ENCODE results near the gene ANK2. TPM values are rescaled to one million over a fixed set of nuclear protein-coding genes. Genes with fewer than 3 reads are reported as not detected.

Gene ANK2
- total and polyA plus RNA-seq, 2 donors, result 9.0 to 149 TPM

GRCh38 chr4:113083346-113083745 lies 33.9 kb downstream of the ANK2 start:
- no peaks in the 10 kb centered on the region for H3K36me3 ChIP-seq (ENCODE audit: insufficient read depth)
- H3K4me3 ChIP-seq (ENCODE audit: low read depth, low read length), result no peak overlapping the region
- no peak for DNase-seq (ENCODE audit: extremely low spot score)
- H3K4me1 ChIP-seq (ENCODE audit: insufficient read depth), result no peaks in the 10 kb centered on the region
- no peak overlapping the region for H3K27ac ChIP-seq (ENCODE audit: low read depth)
- 73% methylated on average over 1 of the region's 1 CpG for WGBS

- Histone ChIP-seq H3K4me3 (ENCODE audit: low read depth, low read length) (no peak overlapping the region), H3K36me3 (ENCODE audit: insufficient read depth) (no peaks in the 10 kb centered on the region), H3K4me1 (ENCODE audit: insufficient read depth) (no peaks in the 10 kb centered on the region), H3K27ac (ENCODE audit: low read depth) (no peak overlapping the region)
- WGBS, result 64% methylated on average over 2 of the region's 2 CpGs
- no peak for DNase-seq (ENCODE audit: extremely low spot score)
Observed at GRCh38 chr4:113086172-113086695, 36.8 kb downstream of the ANK2 start.

DNA sequence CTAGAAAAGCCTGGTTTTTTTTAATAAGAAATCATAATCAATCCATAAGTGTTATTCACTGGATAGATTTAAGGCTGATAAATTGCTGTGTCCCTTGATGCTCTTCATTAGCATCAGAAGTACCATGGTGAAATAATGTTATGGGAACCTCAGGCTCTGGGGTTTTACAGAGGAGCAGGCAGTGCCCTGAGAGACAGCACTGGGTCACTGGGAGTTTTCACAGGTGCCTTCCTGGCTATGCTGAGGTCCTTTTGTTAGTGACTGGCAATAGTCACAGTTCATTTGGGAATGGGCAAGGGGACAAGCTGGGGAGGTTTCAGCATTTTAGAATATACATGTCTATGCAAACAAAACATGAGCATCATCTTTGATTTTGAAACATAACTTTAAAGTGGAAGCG lies 38.6 kb downstream of the ANK2 start:
- Histone ChIP-seq H3K36me3 (ENCODE audit: insufficient read depth) (no peaks in the 10 kb centered on the region), H3K4me1 (ENCODE audit: insufficient read depth) (no peaks in the 10 kb centered on the region), H3K4me3 (ENCODE audit: low read depth, low read length) (no peak overlapping the region), H3K27ac (ENCODE audit: low read depth) (no peak overlapping the region)
- WGBS, result 94% methylated on average over 1 of the region's 1 CpG
- DNase-seq (ENCODE audit: extremely low spot score), result no peak

DNA sequence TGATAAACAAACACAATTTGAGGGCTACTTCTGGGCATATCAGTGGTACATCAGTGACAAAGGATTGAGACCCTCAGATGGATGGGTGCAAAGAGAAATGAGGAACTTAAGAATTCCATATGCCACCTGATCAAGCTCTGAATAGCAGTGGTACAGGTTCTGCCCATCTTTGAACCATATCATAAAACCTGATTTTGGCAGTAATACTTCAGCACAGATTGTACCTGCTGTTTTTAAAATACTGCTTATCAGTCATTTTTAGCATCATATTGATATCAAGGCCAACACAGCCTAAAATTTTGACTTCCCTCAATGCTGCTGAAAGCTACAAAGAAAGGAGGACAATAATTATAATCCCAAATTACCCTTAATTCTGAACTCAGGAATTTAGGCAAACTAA lies 41.5 kb downstream of the ANK2 start:
- no peaks in the 10 kb centered on the region for H3K4me1 ChIP-seq (ENCODE audit: insufficient read depth)
- no peak overlapping the region for H3K4me3 ChIP-seq (ENCODE audit: low read depth, low read length)
- DNase-seq (ENCODE audit: extremely low spot score), result no peak
- H3K27ac ChIP-seq (ENCODE audit: low read depth), result no peak overlapping the region
- H3K36me3 ChIP-seq (ENCODE audit: insufficient read depth), result no peaks in the 10 kb centered on the region

- Histone ChIP-seq H3K4me1 (ENCODE audit: insufficient read depth) (no peaks in the 10 kb centered on the region), H3K4me3 (ENCODE audit: low read depth, low read length) (no peak overlapping the region), H3K27ac (ENCODE audit: low read depth) (no peak overlapping the region), H3K36me3 (ENCODE audit: insufficient read depth) (no peaks in the 10 kb centered on the region)
- no peak for DNase-seq (ENCODE audit: extremely low spot score)
- whole genome bisulfite sequencing, result 39% methylated on average over 5 of the region's 5 CpGs
Observed at GRCh38 chr4:113094331-113094730, 44.9 kb downstream of the ANK2 start.

- no peaks in the 10 kb centered on the region for H3K4me1 ChIP-seq (ENCODE audit: insufficient read depth)
- DNase-seq (ENCODE audit: extremely low spot score), result no peak
- no peaks in the 10 kb centered on the region for H3K36me3 ChIP-seq (ENCODE audit: insufficient read depth)
- H3K27ac ChIP-seq (ENCODE audit: low read depth), result no peak overlapping the region
- no peak overlapping the region for H3K4me3 ChIP-seq (ENCODE audit: low read depth, low read length)
Observed at GRCh38 chr4:113094802-113095201, 45.3 kb downstream of the ANK2 start.

GRCh38 chr4:113101669-113102068 lies 52.2 kb downstream of the ANK2 start:
- Histone ChIP-seq H3K4me3 (ENCODE audit: low read depth, low read length) (no peak overlapping the region), H3K4me1 (ENCODE audit: insufficient read depth) (no peaks in the 10 kb centered on the region), H3K36me3 (ENCODE audit: insufficient read depth) (no peaks in the 10 kb centered on the region), H3K27ac (ENCODE audit: low read depth) (no peak overlapping the region)
- no peak for DNase-seq (ENCODE audit: extremely low spot score)
- WGBS, result 96% methylated on average over 1 of the region's 1 CpG

GRCh38 chr4:113103556-113103955 lies 54.1 kb downstream of the ANK2 start:
- no peak overlapping the region for H3K4me3 ChIP-seq (ENCODE audit: low read depth, low read length)
- 67% methylated on average over 1 of the region's 1 CpG for WGBS
- no peak overlapping the region for H3K27ac ChIP-seq (ENCODE audit: low read depth)
- H3K4me1 ChIP-seq (ENCODE audit: insufficient read depth), result no peaks in the 10 kb centered on the region
- no peaks in the 10 kb centered on the region for H3K36me3 ChIP-seq (ENCODE audit: insufficient read depth)
- DNase-seq (ENCODE audit: extremely low spot score), result no peak

- DNase-seq (ENCODE audit: extremely low spot score), result no peak
- Histone ChIP-seq H3K36me3 (ENCODE audit: insufficient read depth) (no peaks in the 10 kb centered on the region), H3K4me3 (ENCODE audit: low read depth, low read length) (no peak overlapping the region), H3K4me1 (ENCODE audit: insufficient read depth) (no peaks in the 10 kb centered on the region), H3K27ac (ENCODE audit: low read depth) (no peak overlapping the region)
Observed at GRCh38 chr4:113106108-113106507, 56.7 kb downstream of the ANK2 start.

GRCh38 chr4:113109106-113109718 lies 59.8 kb downstream of the ANK2 start:
- no peaks in the 10 kb centered on the region for H3K4me1 ChIP-seq (ENCODE audit: insufficient read depth)
- no peak overlapping the region for H3K4me3 ChIP-seq (ENCODE audit: low read depth, low read length)
- no peaks in the 10 kb centered on the region for H3K36me3 ChIP-seq (ENCODE audit: insufficient read depth)
- no peak for DNase-seq (ENCODE audit: extremely low spot score)
- 59% methylated on average over 4 of the region's 4 CpGs for WGBS
- no peak overlapping the region for H3K27ac ChIP-seq (ENCODE audit: low read depth)

DNA sequence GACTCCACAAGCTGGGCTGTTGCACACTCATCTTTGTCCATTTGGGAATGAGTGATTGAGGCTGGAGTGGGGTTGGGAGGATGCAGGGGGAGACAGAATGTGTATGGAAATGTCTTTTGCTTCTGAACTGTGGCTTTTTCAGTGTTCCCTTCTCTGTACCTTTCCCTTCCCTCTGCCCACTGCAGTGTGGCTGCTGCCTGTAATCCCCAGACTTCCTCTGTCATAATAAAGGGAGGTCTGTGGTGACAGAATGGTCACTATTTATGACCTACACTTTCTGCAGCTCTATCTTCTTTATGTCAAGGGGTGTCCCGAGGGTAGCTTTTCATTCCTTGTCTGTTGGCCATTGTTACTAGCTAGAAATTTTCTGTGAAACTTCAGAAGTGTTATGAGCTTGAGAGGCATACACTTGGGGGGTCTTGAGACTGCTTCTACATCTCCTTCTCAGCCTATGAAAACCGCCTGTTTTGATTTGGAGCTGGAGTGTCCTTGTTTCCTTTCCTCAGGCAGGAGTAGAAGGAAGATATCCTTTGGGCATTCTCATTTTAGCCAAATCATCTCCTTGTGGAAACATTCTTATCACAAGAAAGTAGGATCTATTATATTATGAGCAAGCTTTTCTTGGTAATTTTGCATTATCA lies 63.0 kb downstream of the ANK2 start:
- no peak overlapping the region for H3K27ac ChIP-seq (ENCODE audit: low read depth)
- H3K4me1 ChIP-seq (ENCODE audit: insufficient read depth), result no peaks in the 10 kb centered on the region
- no peaks in the 10 kb centered on the region for H3K36me3 ChIP-seq (ENCODE audit: insufficient read depth)
- no peak for DNase-seq (ENCODE audit: extremely low spot score)
- 55% methylated on average over 2 of the region's 2 CpGs for WGBS
- H3K4me3 ChIP-seq (ENCODE audit: low read depth, low read length), result no peak overlapping the region

DNA sequence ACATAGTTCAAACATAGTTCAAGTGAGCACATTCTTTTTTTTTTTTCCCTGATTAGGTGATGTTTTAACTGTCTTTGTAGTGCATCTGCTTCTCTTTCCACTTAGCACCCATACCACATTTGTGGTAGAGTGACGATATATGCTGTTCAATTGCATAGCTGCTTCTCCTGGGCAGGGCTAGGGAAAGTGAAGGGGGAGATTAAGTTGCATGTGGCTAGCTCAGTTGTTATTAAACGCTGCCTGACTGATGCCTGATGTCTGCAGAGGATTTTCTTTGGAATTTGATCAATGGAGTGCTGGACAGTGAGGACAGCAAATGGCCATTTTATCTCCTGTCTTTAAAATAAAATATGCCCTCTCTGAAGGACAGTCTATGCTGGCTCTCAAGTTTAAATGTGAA lies 63.7 kb downstream of the ANK2 start:
- H3K36me3 ChIP-seq (ENCODE audit: insufficient read depth), result no peaks in the 10 kb centered on the region
- no peak overlapping the region for H3K27ac ChIP-seq (ENCODE audit: low read depth)
- DNase-seq (ENCODE audit: extremely low spot score), result no peak
- no peaks in the 10 kb centered on the region for H3K4me1 ChIP-seq (ENCODE audit: insufficient read depth)
- no peak overlapping the region for H3K4me3 ChIP-seq (ENCODE audit: low read depth, low read length)
- WGBS, result 66% methylated on average over 2 of the region's 2 CpGs

DNA sequence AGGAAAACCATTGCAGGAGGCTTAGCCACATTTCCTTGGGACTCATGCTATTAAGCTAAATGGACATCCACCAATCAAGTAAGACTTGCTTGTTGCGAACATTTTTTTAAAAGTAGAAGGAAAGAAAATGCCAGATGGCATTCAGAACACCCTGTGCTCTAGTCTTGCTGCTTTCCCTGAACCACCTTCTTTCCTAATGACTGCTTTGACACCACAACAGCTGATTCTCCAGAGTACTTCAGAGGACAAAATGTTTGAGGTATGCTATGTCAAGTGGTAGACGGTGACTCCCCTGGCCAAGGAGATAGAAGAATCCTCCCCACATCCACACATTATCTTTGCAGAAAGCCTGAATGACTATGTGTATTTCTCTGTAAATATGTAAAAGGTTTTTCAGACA lies 65.4 kb downstream of the ANK2 start:
- WGBS, result 89% methylated on average over 2 of the region's 2 CpGs
- no peak for DNase-seq (ENCODE audit: extremely low spot score)
- no peaks in the 10 kb centered on the region for H3K36me3 ChIP-seq (ENCODE audit: insufficient read depth)
- no peak overlapping the region for H3K27ac ChIP-seq (ENCODE audit: low read depth)
- no peak overlapping the region for H3K4me3 ChIP-seq (ENCODE audit: low read depth, low read length)
- no peaks in the 10 kb centered on the region for H3K4me1 ChIP-seq (ENCODE audit: insufficient read depth)

GRCh38 chr4:113116414-113117357 lies 67.2 kb downstream of the ANK2 start:
- no peak for DNase-seq (ENCODE audit: extremely low spot score)
- no peak overlapping the region for H3K4me3 ChIP-seq (ENCODE audit: low read depth, low read length)
- WGBS, result 40% methylated on average over 17 of the region's 17 CpGs
- H3K36me3 ChIP-seq (ENCODE audit: insufficient read depth), result no peaks in the 10 kb centered on the region
- no peak overlapping the region for H3K27ac ChIP-seq (ENCODE audit: low read depth)
- H3K4me1 ChIP-seq (ENCODE audit: insufficient read depth), result no peaks in the 10 kb centered on the region
